Right forelimb (tissue), 1 donor: ENCODE data around the gene SVEP1.
A peak's percentile ranks its signal among the peaks of the same experiment; 100 is the strongest.
"Not testable (repeated sequence)": the region's sequence is repeated elsewhere in the genome, so short reads cannot be mapped to it uniquely, and the experiment has no call there.

Source experiments
- DNase-seq: peaks from one replicate; pipeline ENCODE4 v3.0.0-alpha.2; 2018

Gene SVEP1

DNA sequence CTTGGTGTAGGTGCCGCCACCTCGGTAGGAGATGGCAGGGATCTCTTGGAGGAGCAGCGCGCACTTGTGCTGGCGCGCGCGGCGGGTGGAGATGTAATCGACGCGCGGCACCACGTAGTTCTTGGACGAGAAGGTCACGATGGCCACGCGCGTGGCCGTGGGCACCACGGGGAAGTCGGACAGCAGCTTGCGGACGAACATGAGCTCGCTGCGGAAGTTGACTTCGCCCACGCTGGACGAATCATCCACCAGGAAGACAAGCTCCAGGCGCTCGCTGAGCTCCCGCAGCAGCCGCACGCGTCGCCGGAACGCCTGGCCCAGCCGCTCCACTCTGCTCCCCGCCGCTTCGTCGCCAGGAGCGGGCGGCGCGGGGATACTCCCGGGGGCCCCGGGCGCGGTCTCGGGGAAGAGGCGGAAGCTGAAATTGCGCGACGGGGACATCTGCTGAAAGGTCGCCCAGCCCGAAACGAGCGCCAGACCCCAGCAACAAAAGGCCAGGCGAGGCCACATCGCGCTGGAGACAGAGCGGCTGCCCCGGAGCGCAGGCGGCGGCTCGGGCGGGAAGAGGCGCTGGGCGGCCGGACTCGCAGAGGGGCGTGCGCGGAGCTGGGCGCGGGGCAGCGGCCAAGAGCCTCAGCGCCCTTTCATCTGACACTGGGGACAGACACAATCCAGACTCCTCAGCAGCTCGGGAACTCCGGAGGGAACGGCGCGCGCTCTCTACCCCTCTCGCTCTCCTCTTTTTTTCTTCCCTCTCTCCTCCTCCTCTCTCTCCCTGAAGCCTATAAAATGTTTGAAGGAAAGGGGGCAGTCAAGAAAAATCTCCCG, at the start of gene SVEP1:
Gene SVEP1, minus strand, starts transcription at position 708 of the 828 bp plus-strand sequence. Its CDS starts 198 bp downstream, at position 510.
- DNase-seq = peak; percentile 80

- DNase-seq = no peak
These were observed 46.7 kb upstream of the SVEP1 start for GRCh38 chr9:110626101-110626829.

DNA sequence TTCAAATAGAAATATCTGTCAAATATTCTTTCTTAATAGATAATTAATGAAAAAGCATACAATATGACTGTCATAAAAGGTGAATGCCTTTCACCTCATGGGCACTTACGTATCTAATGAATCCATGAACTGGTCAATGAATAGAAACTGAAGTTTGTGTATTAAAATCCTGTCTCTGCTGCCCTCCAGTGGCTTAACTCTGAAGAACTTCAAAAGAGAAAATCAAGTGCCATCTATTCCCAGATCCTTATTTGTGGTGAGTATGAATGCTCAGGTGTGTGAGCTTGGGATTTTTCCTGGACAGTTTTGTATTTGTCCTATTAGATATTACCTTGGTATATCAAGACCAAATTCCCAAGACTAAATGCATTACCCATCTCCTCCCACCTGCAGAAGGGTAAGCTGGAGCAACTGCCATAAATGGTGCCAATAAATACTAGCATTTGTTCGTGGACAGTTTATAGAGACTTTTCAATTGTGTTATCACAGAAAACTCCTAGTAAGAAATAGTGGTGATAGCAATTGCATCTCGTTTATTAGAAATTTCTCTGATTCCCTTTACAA, 44.0 kb upstream of the SVEP1 start:
- DNase-seq = no peak

- no peak for DNase-seq
These were observed 42.8 kb upstream of the SVEP1 start for GRCh38 chr9:110622368-110622767.

- DNase-seq = no peak
These were observed 41.2 kb upstream of the SVEP1 start for GRCh38 chr9:110620726-110621125.

DNA sequence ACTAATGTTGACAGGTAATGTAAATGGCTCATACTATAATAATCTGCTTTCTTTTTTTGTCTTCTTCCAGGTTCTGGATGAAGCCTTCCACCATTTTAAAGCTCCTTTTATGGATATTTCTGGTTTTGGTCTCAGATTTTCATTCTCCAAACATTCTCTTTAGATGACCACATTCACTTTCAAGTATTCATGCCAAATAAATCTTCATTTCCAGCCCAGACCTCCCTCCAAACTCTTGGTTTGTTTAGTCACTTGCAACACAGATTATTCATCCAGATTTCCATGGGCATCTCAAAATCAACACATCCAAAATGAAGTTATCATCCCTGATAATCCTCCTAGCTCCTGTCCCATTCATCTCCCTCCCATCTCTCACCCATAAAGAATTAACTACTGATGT, 40.3 kb upstream of the SVEP1 start:
- no peak for DNase-seq

GRCh38 chr9:110615498-110615897, 36.0 kb upstream of the SVEP1 start:
- DNase-seq = no peak

- DNase-seq = not testable (repeated sequence)
These were observed 35.0 kb upstream of the SVEP1 start for GRCh38 chr9:110614576-110614975.

DNA sequence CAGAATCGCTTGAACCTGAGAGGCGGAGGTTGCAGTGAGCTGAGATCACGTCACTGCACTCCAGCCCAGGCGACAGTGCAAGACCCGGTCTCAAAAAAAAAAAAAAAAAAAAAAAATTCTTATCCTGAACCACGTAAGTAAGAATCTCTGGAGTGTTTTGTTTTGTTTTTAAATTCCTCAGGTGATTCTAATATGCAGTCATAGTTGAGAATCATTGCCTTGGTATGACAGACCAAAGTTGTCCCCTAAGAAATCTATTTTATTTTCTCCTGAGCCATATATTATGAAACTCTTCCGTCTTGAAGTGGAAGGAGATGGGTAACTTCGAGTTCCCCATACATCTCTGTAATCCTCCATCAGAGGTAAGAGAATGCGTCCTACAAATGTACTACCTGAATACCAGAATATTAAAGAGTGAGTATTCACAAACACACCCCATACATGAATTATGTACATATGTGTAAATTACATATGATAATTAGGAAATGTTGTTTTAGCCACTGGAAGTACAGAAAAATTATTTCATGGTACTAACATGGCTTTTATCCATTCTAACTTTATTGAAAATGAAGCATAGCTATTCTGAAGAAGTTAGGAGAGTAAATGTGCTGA, 26.7 kb upstream of the SVEP1 start:
- DNase-seq = no peak

GRCh38 chr9:110605565-110605964, 26.0 kb upstream of the SVEP1 start:
- DNase-seq = no peak

- no peak for DNase-seq
These were observed 24.6 kb upstream of the SVEP1 start for GRCh38 chr9:110604171-110604601.

DNA sequence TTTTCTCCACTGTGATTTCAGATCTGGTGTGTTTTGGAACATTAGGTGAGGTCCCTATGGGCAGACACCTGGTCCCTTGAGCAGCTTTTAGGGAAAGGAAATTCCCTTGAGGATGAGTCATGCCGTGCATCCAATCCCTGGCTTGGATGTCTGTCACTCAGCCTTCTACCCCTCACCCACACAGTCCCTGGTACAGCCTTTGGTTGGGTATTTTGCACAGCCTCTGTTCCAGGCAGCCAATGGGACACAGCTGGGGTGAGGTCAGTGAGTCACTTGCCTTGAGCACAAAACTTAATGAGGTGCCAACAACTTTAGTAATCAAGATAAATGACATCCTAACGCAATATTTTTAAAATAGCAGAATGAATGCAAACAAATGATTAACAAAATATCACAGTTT, 22.7 kb upstream of the SVEP1 start:
- DNase-seq = no peak

GRCh38 chr9:110601098-110601497, 21.6 kb upstream of the SVEP1 start:
- DNase-seq = no peak

- DNase-seq = no peak
These were observed 19.9 kb upstream of the SVEP1 start for GRCh38 chr9:110599468-110599867.

- no peak for DNase-seq
These were observed 12.7 kb upstream of the SVEP1 start for GRCh38 chr9:110592044-110592830.

- DNase-seq = no peak
These were observed 12.0 kb upstream of the SVEP1 start for GRCh38 chr9:110591526-110591925.

GRCh38 chr9:110590816-110591215, 11.3 kb upstream of the SVEP1 start:
- no peak for DNase-seq

DNA sequence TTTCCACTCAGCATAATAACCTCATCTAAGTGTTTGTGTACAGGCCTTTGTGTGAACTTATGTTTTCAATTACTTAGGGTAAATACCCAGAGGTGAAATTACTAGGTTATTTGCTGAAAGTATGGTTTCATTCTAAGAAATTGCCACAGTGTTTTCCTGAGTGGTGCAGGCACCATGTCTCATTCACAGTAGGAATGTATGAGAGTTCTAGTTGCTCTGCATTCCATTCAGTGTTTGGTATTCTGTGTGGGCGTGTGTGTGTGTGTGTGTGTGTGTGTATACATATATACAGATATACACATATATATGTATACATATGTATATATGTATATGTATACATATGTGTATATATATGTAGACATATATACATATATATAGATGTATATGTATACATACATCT, 8.8 kb upstream of the SVEP1 start:
- no peak for DNase-seq

DNA sequence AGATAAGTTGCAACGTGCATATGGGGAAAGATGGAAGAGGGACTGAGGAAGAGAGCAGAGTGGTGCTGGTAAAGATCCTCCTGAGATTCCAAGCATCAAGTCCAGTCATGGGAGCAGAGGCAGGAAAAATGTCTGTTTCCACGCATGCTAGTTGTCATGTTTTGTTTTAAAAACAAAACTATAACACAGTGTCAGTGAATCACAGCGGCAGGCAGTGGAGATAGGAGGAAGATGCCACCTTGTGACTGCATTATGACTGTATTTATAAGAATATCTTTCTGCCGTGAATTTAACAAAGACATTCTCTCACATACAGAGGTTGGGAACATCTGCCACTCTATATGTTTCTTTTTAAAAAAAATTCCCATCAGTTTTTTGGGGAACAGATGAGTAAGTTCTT, 3.7 kb upstream of the SVEP1 start:
- DNase-seq = no peak

GRCh38 chr9:110582156-110582555, 2.6 kb upstream of the SVEP1 start:
- no peak for DNase-seq

DNA sequence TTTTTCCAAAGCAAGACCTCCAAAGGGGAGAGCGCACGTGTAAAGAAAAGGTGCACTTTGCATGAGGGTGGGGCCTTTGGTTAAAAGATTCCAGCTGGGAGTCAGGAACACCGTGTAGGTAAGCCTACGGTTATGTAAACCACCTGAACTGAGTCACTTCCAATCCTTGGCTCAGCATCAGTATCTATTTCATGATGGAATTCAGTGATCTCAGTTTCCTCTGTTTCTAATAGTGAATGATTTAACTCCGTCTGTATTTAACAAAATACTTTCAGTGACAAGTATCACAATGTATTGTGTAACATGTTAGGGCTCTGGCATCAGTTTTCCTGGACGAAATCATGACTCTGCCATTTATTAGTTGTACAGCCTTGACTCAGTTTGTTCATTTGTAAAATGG, 1.3 kb upstream of the SVEP1 start:
- DNase-seq = no peak

DNA sequence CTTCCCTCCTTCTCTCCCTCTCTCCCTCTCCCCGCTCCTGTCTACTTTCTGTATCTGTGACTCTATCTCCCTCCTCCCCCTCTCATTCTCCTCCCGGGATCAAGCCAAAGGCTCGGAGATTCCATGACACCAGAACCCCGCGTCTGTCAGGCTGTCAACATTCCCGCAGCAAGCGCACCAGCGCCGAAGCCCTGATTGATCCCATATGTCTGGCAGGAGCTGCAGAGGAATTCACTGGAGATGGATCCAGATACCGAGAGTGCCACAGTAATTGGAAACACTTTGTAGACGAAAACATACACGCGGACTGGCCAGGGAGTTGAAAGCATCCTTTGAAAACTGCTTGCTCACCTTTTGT, 300 bp upstream of the SVEP1 start:
- peak; percentile 83 for DNase-seq

DNA sequence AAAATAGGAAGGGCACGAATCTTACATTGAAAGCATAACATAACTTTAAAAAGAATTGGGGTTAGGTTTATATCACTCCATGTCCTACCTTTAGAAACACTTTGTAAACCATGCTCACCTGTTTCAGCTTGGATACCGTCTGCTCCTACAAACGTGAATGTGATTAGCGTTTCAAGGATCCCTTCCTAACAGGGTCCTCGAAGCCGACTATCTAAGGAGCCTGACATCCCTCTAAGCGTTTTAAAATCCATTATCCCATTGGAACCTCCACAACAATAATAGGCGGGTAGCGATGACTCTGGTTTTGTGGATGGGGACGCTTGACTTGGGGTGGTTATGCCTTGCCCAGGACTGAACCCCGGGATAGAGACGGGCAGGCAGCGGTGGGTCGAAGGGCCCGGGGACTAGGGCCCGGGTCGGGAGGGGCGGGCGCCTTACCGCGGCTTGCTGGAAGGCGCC, 937 bp downstream of the SVEP1 start:
- DNase-seq = no peak
